ENCODE data around the gene RARA. TPM values are rescaled to one million over a fixed set of nuclear protein-coding genes. Genes with fewer than 3 reads are reported as not detected.

The RARA gene
- polyA plus RNA-seq, 1 experiment, result 4.9 TPM

GRCh38 chr17:40347319-40348135 lies 38.5 kb downstream of the RARA start:
- ChIA-PET CTCF (interaction anchor here (0.5 to 2.0 kb wide), 3 partner anchors 30 to 186 kb away, joined by 4 to 13 read pairs (median 10); no protein-coding TSS in a partner anchor), POLR2A (no interaction called here)
- H3K27me3 ChIP-seq (ENCODE audit: control insufficient read depth, insufficient read depth, low read length), result no peaks in the 10 kb centered on the region
- no peak overlapping the region for H3K4me3 ChIP-seq (ENCODE audit: low read depth, low read length)
- no peak for TF ChIP-seq CTCF (IDR thresholded peaks at IDR 0.05; ENCODE audit: low read depth, low read length)
- DNase-seq (ENCODE audit: low read depth, low spot score), result no peak
- H3K9me3 ChIP-seq (ENCODE audit: control insufficient read depth, insufficient read depth, low read length), result no peaks in the 10 kb centered on the region; the same call in 1 of the 2 replicates
- no peak overlapping the region for H3K27ac ChIP-seq (ENCODE audit: low read depth, low read length)

GRCh38 chr17:40348136-40348504 lies 39.1 kb downstream of the RARA start:
- Histone ChIP-seq H3K4me3 (ENCODE audit: low read depth, low read length) (no peak overlapping the region), H3K27ac (ENCODE audit: low read depth, low read length) (no peak overlapping the region), H3K27me3 (ENCODE audit: control insufficient read depth, insufficient read depth, low read length) (no peaks in the 10 kb centered on the region), H3K9me3 (ENCODE audit: control insufficient read depth, insufficient read depth, low read length) (no peaks in the 10 kb centered on the region; the same call in 1 of the 2 replicates)
- TF ChIP-seq CTCF (IDR thresholded peaks at IDR 0.05; ENCODE audit: low read depth, low read length), result no peak
- CTCF ChIA-PET, result interaction anchor here (0.5 to 2.0 kb wide), 3 partner anchors 31 to 185 kb away, joined by 4 to 13 read pairs (median 10); no protein-coding TSS in a partner anchor
- POLR2A ChIA-PET, result no interaction called here
- no peak for DNase-seq (ENCODE audit: low read depth, low spot score)

- TF ChIP-seq CTCF (IDR thresholded peaks at IDR 0.05; ENCODE audit: low read depth, low read length), result no peak
- Histone ChIP-seq H3K27ac (ENCODE audit: low read depth, low read length) (no peak overlapping the region), H3K27me3 (ENCODE audit: control insufficient read depth, insufficient read depth, low read length) (no peaks in the 10 kb centered on the region), H3K4me3 (ENCODE audit: low read depth, low read length) (no peak overlapping the region), H3K9me3 (ENCODE audit: control insufficient read depth, insufficient read depth, low read length) (no peaks in the 10 kb centered on the region; the same call in 1 of the 2 replicates)
- CTCF ChIA-PET, result interaction anchor here (0.6 to 2.0 kb wide), 3 partner anchors 32 to 49 kb away, joined by 4 to 13 read pairs (median 10); no protein-coding TSS in a partner anchor
- POLR2A ChIA-PET, result no interaction called here
- DNase-seq (ENCODE audit: low read depth, low spot score), result no peak
Observed at GRCh38 chr17:40348562-40349476, 39.8 kb downstream of the RARA start.

GRCh38 chr17:40349477-40349894 lies 40.5 kb downstream of the RARA start:
- TF ChIP-seq CTCF (IDR thresholded peaks at IDR 0.05; ENCODE audit: low read depth, low read length), result no peak
- Histone ChIP-seq H3K4me3 (ENCODE audit: low read depth, low read length) (no peak overlapping the region), H3K9me3 (ENCODE audit: control insufficient read depth, insufficient read depth, low read length) (no peaks in the 10 kb centered on the region; the same call in 1 of the 2 replicates), H3K27ac (ENCODE audit: low read depth, low read length) (no peak overlapping the region), H3K27me3 (ENCODE audit: control insufficient read depth, insufficient read depth, low read length) (no peaks in the 10 kb centered on the region)
- ChIA-PET POLR2A (no interaction called here), CTCF (no interaction called here)
- DNase-seq (ENCODE audit: low read depth, low spot score), result no peak

Data from AG04450 (cell line).